ENCODE data around the gene HECTD4.

The HECTD4 gene

GRCh38 chr12:112140728-112141127, 241.5 kb downstream of the HECTD4 start:
- Histone ChIP-seq H3K36me3 (ENCODE audit: control insufficient read depth, low read length) (peaks cover 41% of the 10 kb centered on the region), H3F3A (ENCODE audit: control insufficient read depth, insufficient read depth) (0 out of 2 replicates have a peak, but pooled peaks cover 2% of the 10 kb centered on the region), H3K27ac (ENCODE audit: low read depth, low read length) (no peak overlapping the region), H3K4me2 (ENCODE audit: low read length) (no peak overlapping the region), H3K9me2 (replicated peaks; ENCODE audit: control insufficient read depth, low read length) (no peaks in the 10 kb centered on the region), H3K27me3 (ENCODE audit: control insufficient read depth, low read length) (no peaks in the 10 kb centered on the region), H3K4me3 (ENCODE audit: low read length) (no peak overlapping the region), H4K20me1 (ENCODE audit: control insufficient read depth, insufficient read depth, low read depth, low read length) (no peaks in the 10 kb centered on the region), H3K9me3 (ENCODE audit: control insufficient read depth, insufficient read depth, low read length) (no peaks in the 10 kb centered on the region), H3K79me2 (ENCODE audit: control insufficient read depth, low read length) (no peaks in the 10 kb centered on the region), H3K4me1 (ENCODE audit: control insufficient read depth, low read length) (no peaks in the 10 kb centered on the region)
- TF ChIP-seq EZH2phosphoT487 (IDR thresholded peaks at IDR 0.05; ENCODE audit: borderline replicate concordance, low read length) (no peak), CTCF (IDR thresholded peaks at IDR 0.05; ENCODE audit: low read depth, low read length, poor library complexity, severe bottlenecking) (no peak)

- TF ChIP-seq CTCF (IDR thresholded peaks at IDR 0.05; ENCODE audit: low read depth, low read length, poor library complexity, severe bottlenecking), result no peak
- no peak for TF ChIP-seq EZH2phosphoT487 (IDR thresholded peaks at IDR 0.05; ENCODE audit: borderline replicate concordance, low read length)
- Histone ChIP-seq H3K4me3 (ENCODE audit: low read length) (no peak overlapping the region), H3K36me3 (ENCODE audit: control insufficient read depth, low read length) (peaks cover 19% of the 10 kb centered on the region), H3K9me3 (ENCODE audit: control insufficient read depth, insufficient read depth, low read length) (no peaks in the 10 kb centered on the region), H3K4me2 (ENCODE audit: low read length) (no peak overlapping the region), H4K20me1 (ENCODE audit: control insufficient read depth, insufficient read depth, low read depth, low read length) (peaks cover 9% of the 10 kb centered on the region; the same call in 1 of the 2 replicates), H3K27me3 (ENCODE audit: control insufficient read depth, low read length) (no peaks in the 10 kb centered on the region), H3K27ac (ENCODE audit: low read depth, low read length) (no peak overlapping the region), H3F3A (ENCODE audit: control insufficient read depth, insufficient read depth) (peaks cover 14% of the 10 kb centered on the region; the same call in 1 of the 2 replicates), H3K9me2 (replicated peaks; ENCODE audit: control insufficient read depth, low read length) (no peaks in the 10 kb centered on the region), H3K79me2 (ENCODE audit: control insufficient read depth, low read length) (no peaks in the 10 kb centered on the region), H3K4me1 (ENCODE audit: control insufficient read depth, low read length) (peaks cover 13% of the 10 kb centered on the region)
Measured at GRCh38 chr12:112134731-112135130, 247.5 kb downstream of the HECTD4 start.

GRCh38 chr12:112133418-112133817, 248.8 kb downstream of the HECTD4 start:
- Histone ChIP-seq H3K27ac (ENCODE audit: low read depth, low read length) (no peak overlapping the region), H3K36me3 (ENCODE audit: control insufficient read depth, low read length) (peaks cover 19% of the 10 kb centered on the region), H3K4me3 (ENCODE audit: low read length) (no peak overlapping the region), H3K4me1 (ENCODE audit: control insufficient read depth, low read length) (peaks cover 21% of the 10 kb centered on the region), H3K4me2 (ENCODE audit: low read length) (no peak overlapping the region), H3K9me3 (ENCODE audit: control insufficient read depth, insufficient read depth, low read length) (no peaks in the 10 kb centered on the region), H3K79me2 (ENCODE audit: control insufficient read depth, low read length) (peaks cover 3% of the 10 kb centered on the region; the same call in 1 of the 2 replicates), H3K27me3 (ENCODE audit: control insufficient read depth, low read length) (no peaks in the 10 kb centered on the region), H4K20me1 (ENCODE audit: control insufficient read depth, insufficient read depth, low read depth, low read length) (peaks cover 9% of the 10 kb centered on the region; the same call in 1 of the 2 replicates), H3F3A (ENCODE audit: control insufficient read depth, insufficient read depth) (peaks cover 14% of the 10 kb centered on the region; the same call in 1 of the 2 replicates), H3K9me2 (replicated peaks; ENCODE audit: control insufficient read depth, low read length) (no peaks in the 10 kb centered on the region)
- TF ChIP-seq CTCF (IDR thresholded peaks at IDR 0.05; ENCODE audit: low read depth, low read length, poor library complexity, severe bottlenecking), result no peak
- no peak for TF ChIP-seq EZH2phosphoT487 (IDR thresholded peaks at IDR 0.05; ENCODE audit: borderline replicate concordance, low read length)
